Fibroblast of pulmonary artery (primary cell): ENCODE results near the gene DNAJB4.
"Not testable (repeated sequence)": the region's sequence is repeated elsewhere in the genome, so short reads cannot be mapped to it uniquely, and the experiment has no call there.

ENCODE experiments used
- DNase-seq: peaks from one replicate; pipeline ENCODE4 v3.0.0-alpha.2; 2010; ENCODE audit warnings: low read depth
- H3K4me3 ChIP-seq: replicated peaks from 2 replicates; pipeline ENCODE4 v1.5.1; 2011; ENCODE audit warnings: low read depth, mild to moderate bottlenecking, control low read depth, low read length, moderate library complexity
- CTCF ChIP-seq: IDR thresholded peaks from 2 replicates; pipeline ENCODE4 v1.5.1; 2011; ENCODE audit warnings: mild to moderate bottlenecking, control low read depth, low read length, inconsistent platforms; ENCODE audit errors: missing control alignments

DNAJB4 gene

DNA sequence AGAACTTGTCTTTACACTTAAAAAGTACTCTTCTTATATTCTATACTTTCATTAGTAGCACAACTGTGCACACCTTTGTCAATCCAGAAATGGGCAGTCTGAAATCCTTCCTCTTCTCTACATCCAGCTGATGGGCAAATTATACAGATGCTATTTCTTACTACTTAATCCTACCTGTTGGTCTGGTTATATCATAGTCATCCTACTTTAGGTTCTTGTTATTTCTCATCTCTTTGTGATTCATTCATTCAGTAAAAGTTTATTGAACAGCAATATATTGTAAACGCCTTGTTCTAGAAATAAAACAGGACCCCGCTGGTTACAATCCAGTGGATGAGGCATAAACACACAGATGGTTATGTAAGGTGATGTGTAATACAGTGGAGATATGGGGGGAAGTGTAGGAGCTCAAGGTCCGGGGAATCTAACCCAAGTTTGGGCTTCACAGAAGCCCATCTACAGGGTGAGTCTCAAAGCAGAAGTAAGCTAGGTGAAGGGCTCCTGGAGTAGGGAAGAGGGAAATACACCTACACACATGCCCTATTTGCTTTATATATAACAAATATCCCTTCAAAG lies 14.0 kb upstream of the DNAJB4 start:
- H3K4me3 ChIP-seq = no peak overlapping the region
- TF ChIP-seq CTCF = no peak
- DNase-seq = no peak

- H3K4me3 ChIP-seq = no peak overlapping the region
- TF ChIP-seq CTCF = no peak
- no peak for DNase-seq
Measured at GRCh38 chr1:77991638-77992037, 13.1 kb upstream of the DNAJB4 start.

GRCh38 chr1:77994117-77994705 lies 10.5 kb upstream of the DNAJB4 start:
- no peak for TF ChIP-seq CTCF
- DNase-seq = no peak
- H3K4me3 ChIP-seq = no peak overlapping the region

GRCh38 chr1:77996734-77997133 lies 8.0 kb upstream of the DNAJB4 start:
- no peak for TF ChIP-seq CTCF
- no peak for DNase-seq
- no peak overlapping the region for H3K4me3 ChIP-seq

DNA sequence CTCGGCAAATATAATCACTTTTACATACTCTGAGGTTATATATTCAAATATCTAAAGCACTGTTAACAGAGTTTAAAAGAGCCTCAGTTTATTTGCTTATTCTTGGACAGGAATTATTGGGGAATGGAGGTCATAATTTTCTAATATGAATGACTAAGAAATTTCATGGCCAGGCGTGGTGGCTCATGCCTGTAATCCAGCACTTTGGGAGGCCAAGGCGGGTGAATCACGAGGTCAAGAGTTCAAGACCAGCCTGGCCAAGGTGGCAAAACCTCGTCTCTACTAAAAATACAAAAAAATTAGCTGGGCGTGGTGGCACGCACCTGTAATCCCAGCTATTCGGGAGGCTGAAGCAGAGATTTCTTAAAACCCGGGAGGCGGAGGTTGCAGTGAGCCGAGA lies 4.2 kb upstream of the DNAJB4 start:
- not testable (repeated sequence) for DNase-seq, H3K4me3 ChIP-seq

- TF ChIP-seq CTCF = no peak
- peak; percentile 43 for DNase-seq
- H3K4me3 ChIP-seq = peak overlapping the region; percentile 82
Measured at GRCh38 chr1:78003070-78003746, 1.5 kb upstream of the DNAJB4 start.

DNA sequence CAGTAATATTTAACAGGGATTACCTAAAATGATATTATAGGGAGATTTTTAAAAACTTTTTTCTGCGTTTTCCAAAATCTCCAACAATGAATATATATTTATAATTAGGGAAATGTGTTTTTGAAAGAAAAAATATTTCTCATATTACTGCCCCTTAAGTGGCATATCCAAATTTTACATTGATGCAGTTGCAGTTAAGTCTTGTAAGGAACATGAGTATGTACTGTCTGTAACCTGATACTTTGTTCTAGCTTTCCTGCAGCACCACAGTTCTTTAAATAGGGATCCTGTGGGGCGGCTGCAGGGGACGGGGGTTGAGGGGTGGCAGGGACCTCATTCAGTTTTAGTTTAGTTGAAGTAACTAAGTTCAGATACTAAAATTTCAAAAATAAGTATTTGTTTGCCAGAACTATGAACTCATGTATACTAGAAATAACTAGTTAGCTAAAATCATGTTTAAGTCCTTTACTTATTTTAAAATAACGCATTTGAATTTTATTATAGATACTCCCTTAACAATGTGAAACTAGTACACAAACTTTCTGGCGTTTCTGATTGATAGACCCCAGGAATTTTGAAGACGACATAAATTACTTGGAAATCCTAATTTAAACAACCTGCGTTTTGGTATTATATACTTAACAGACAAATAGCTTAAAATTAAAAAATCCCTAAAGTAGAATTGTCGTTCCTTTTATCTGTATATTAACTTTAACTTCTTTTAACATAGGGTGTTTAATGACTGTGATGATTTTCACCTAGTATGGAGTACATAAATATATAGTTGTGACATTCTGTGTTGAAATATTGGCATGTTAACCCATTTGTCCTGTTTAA lies 639 bp upstream of the DNAJB4 start:
- TF ChIP-seq CTCF = no peak
- peak overlapping the region; percentile 82 for H3K4me3 ChIP-seq
- DNase-seq = peak; percentile 79
